Skeletal muscle satellite cell (primary cell): ENCODE data around the gene FUNDC1.

Source experiments
- H3K27me3 ChIP-seq: 2 replicates; pipeline ENCODE4 v1.7.0; 2013; ENCODE audit warnings: low read length; ENCODE audit not compliant: control insufficient read depth, insufficient read depth
- H3K36me3 ChIP-seq: 2 replicates; pipeline ENCODE4 v1.7.0; 2013; ENCODE audit warnings: mild to moderate bottlenecking, control low read depth, low read length; ENCODE audit not compliant: insufficient read depth
- H3K4me1 ChIP-seq: 2 replicates; pipeline ENCODE4 v1.7.0; 2013; ENCODE audit warnings: low read length; ENCODE audit not compliant: control insufficient read depth, insufficient read depth
- H3K4me2 ChIP-seq: 2 replicates; pipeline ENCODE4 v1.7.0; 2013; ENCODE audit warnings: mild to moderate bottlenecking, low read length
- H3K4me3 ChIP-seq: 2 replicates; pipeline ENCODE4 v1.7.0; 2013; ENCODE audit warnings: low read length
- H3K9ac ChIP-seq: 2 replicates; pipeline ENCODE4 v1.7.0; 2013; ENCODE audit warnings: mild to moderate bottlenecking, low read depth, low read length, moderate library complexity
- H3K9me3 ChIP-seq: replicated peaks from 2 replicates; pipeline ENCODE4 v1.7.0; 2013; ENCODE audit warnings: mild to moderate bottlenecking, control low read depth, low read length

FUNDC1 gene

GRCh38 chrX:44529310-44529709 is 13.3 kb downstream of the FUNDC1 start:
- Histone ChIP-seq H3K36me3 (no peaks in the 10 kb centered on the region), H3K4me2 (no peak overlapping the region), H3K9ac (no peak overlapping the region), H3K4me3 (no peak overlapping the region), H3K9me3 (no peaks in the 10 kb centered on the region), H3K4me1 (no peaks in the 10 kb centered on the region), H3K27me3 (no peaks in the 10 kb centered on the region)

GRCh38 chrX:44514272-44514671 is 28.4 kb downstream of the FUNDC1 start:
- Histone ChIP-seq H3K4me3 (no peak overlapping the region), H3K9me3 (no peaks in the 10 kb centered on the region), H3K27me3 (no peaks in the 10 kb centered on the region), H3K4me2 (no peak overlapping the region), H3K9ac (no peak overlapping the region), H3K36me3 (no peaks in the 10 kb centered on the region), H3K4me1 (no peaks in the 10 kb centered on the region)

- no peak overlapping the region for H3K9ac ChIP-seq
- H3K27me3 ChIP-seq: no peaks in the 10 kb centered on the region
- no peak overlapping the region for H3K4me2 ChIP-seq
- H3K9me3 ChIP-seq: no peaks in the 10 kb centered on the region
- no peaks in the 10 kb centered on the region for H3K36me3 ChIP-seq
- no peak overlapping the region for H3K4me3 ChIP-seq
- H3K4me1 ChIP-seq: no peaks in the 10 kb centered on the region
Measured at GRCh38 chrX:44507292-44507691, 35.4 kb downstream of the FUNDC1 start.

GRCh38 chrX:44506678-44507077 is 36.0 kb downstream of the FUNDC1 start:
- no peaks in the 10 kb centered on the region for H3K4me1 ChIP-seq
- no peak overlapping the region for H3K4me2 ChIP-seq
- H3K9ac ChIP-seq: no peak overlapping the region
- H3K36me3 ChIP-seq: no peaks in the 10 kb centered on the region
- H3K9me3 ChIP-seq: no peaks in the 10 kb centered on the region
- no peaks in the 10 kb centered on the region for H3K27me3 ChIP-seq
- H3K4me3 ChIP-seq: no peak overlapping the region

GRCh38 chrX:44503560-44503959 is 39.1 kb downstream of the FUNDC1 start:
- Histone ChIP-seq H3K4me1 (no peaks in the 10 kb centered on the region), H3K9me3 (no peaks in the 10 kb centered on the region)

GRCh38 chrX:44495091-44495490 is 47.6 kb downstream of the FUNDC1 start:
- Histone ChIP-seq H3K9me3 (no peaks in the 10 kb centered on the region), H3K9ac (no peak overlapping the region), H3K36me3 (no peaks in the 10 kb centered on the region), H3K4me3 (no peak overlapping the region), H3K4me1 (no peaks in the 10 kb centered on the region), H3K27me3 (no peaks in the 10 kb centered on the region), H3K4me2 (no peak overlapping the region)

More at GRCh38 chrX:44503560-44503959, 39.1 kb downstream of the FUNDC1 start:
- no peak overlapping the region for H3K9ac ChIP-seq
- no peak overlapping the region for H3K4me2 ChIP-seq
- no peak overlapping the region for H3K4me3 ChIP-seq
- H3K27me3 ChIP-seq: no peaks in the 10 kb centered on the region
- no peaks in the 10 kb centered on the region for H3K36me3 ChIP-seq

- H3K36me3 ChIP-seq: no peaks in the 10 kb centered on the region
- H3K27me3 ChIP-seq: no peaks in the 10 kb centered on the region
- no peaks in the 10 kb centered on the region for H3K9me3 ChIP-seq
- no peak overlapping the region for H3K4me2 ChIP-seq
- H3K9ac ChIP-seq: no peak overlapping the region
- no peak overlapping the region for H3K4me3 ChIP-seq
- no peaks in the 10 kb centered on the region for H3K4me1 ChIP-seq
Measured at GRCh38 chrX:44494357-44494756, 48.3 kb downstream of the FUNDC1 start.

- Histone ChIP-seq H3K4me2 (no peak overlapping the region), H3K27me3 (peaks cover 3% of the 10 kb centered on the region), H3K4me1 (no peaks in the 10 kb centered on the region), H3K9ac (no peak overlapping the region), H3K9me3 (no peaks in the 10 kb centered on the region), H3K4me3 (no peak overlapping the region), H3K36me3 (no peaks in the 10 kb centered on the region)
Measured at GRCh38 chrX:44489515-44489914, 53.1 kb downstream of the FUNDC1 start.

- Histone ChIP-seq H3K4me3 (no peak overlapping the region), H3K9me3 (no peaks in the 10 kb centered on the region), H3K4me2 (no peak overlapping the region), H3K27me3 (peaks cover 8% of the 10 kb centered on the region), H3K4me1 (no peaks in the 10 kb centered on the region), H3K9ac (no peak overlapping the region), H3K36me3 (no peaks in the 10 kb centered on the region)
Measured at GRCh38 chrX:44484607-44485146, 58.0 kb downstream of the FUNDC1 start.

- Histone ChIP-seq H3K4me3 (no peak overlapping the region), H3K4me1 (no peaks in the 10 kb centered on the region), H3K4me2 (no peak overlapping the region), H3K27me3 (peaks cover 8% of the 10 kb centered on the region), H3K9me3 (no peaks in the 10 kb centered on the region), H3K9ac (no peak overlapping the region), H3K36me3 (no peaks in the 10 kb centered on the region)
Measured at GRCh38 chrX:44483965-44484606, 58.6 kb downstream of the FUNDC1 start.

- H3K27me3 ChIP-seq: peaks cover 8% of the 10 kb centered on the region
- no peak overlapping the region for H3K9ac ChIP-seq
- no peaks in the 10 kb centered on the region for H3K9me3 ChIP-seq
- H3K4me1 ChIP-seq: no peaks in the 10 kb centered on the region
- H3K4me2 ChIP-seq: no peak overlapping the region
- no peak overlapping the region for H3K4me3 ChIP-seq
- no peaks in the 10 kb centered on the region for H3K36me3 ChIP-seq
Measured at GRCh38 chrX:44482575-44482974, 60.1 kb downstream of the FUNDC1 start.

- H3K4me2 ChIP-seq: no peak overlapping the region
- no peak overlapping the region for H3K4me3 ChIP-seq
- H3K9me3 ChIP-seq: no peaks in the 10 kb centered on the region
- H3K36me3 ChIP-seq: no peaks in the 10 kb centered on the region
- no peaks in the 10 kb centered on the region for H3K4me1 ChIP-seq
- H3K27me3 ChIP-seq: peaks cover 8% of the 10 kb centered on the region
- H3K9ac ChIP-seq: no peak overlapping the region
Measured at GRCh38 chrX:44480591-44480990, 62.1 kb downstream of the FUNDC1 start.
